Measurements from ENCODE around the gene DGKD. TPM values are rescaled to one million over a fixed set of nuclear protein-coding genes. Genes with fewer than 3 reads are reported as not detected.

Gene DGKD
- polyA plus RNA-seq, 3 donors = 30.3 to 31.1 (median 30.4) TPM

DNA sequence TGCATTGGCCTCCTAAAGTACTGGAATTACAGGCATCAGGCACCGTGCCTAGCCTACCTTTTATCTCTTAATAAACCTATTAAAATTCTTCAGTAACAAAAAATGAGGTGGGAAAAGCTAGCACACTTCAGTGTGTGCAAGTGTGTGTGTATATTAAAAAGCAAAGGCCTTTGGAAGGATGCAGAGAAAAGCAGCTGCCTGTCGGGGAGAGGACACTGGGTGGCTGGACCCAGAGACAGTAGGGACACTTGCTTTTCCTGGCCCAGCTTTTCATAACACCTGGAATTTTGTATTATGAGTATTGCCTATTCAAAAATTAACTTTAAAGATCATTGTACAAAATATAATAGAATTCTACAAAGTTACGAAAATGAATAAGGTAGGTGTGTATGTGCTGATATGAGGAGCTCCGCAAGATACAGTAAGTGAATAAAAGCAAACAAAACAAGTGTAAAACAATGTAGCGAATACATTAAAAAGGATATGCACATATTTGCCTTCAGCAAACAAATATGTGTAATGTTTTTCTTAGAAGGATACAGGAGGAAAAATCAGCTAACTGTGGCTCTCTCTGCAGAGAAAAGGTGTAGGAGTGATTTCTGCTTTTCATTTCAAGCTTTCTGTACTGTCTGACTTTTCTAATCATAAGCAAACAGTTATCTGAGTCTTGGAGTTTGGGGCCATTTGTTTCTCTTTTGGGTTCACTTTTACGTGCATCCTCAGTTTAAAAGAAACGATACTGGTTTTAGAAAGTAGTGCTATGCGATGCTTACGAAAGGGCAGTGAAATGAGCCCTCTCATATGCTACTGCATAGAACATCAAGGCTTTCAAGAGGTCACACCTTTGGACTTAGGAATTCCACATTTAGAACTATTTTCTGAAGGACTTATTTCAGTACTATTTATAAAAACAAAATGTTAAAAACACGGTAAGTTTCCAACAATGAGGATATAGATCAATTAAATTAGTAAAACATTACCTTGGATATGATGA lies 141.5 kb downstream of the DGKD start:
- no peak for DNase-seq (ENCODE audit: extremely low read depth in 1 of 11, low read depth in 9 of 11, low spot score in 4 of 11)

DNA sequence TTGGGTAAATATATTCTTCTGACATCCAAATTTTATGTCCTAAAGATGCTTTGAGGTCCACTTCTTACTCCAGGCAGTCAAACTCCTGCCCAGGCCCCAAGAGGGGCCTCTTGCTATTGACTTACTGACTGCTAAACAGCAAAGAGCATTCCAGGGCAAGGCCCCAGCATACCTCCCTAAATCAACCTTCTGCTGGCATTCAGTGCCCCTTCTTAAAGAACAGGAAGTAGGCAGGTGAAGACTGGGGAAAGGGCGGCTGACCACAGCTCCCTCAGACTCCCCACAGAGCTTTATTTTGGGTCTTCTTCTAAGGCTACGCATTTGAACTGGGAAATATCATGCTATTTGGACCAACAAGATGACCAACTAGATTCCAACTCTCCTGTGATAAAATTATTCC lies 143.4 kb downstream of the DGKD start:
- no peak for DNase-seq (ENCODE audit: extremely low read depth in 1 of 11, low read depth in 9 of 11, low spot score in 4 of 11)

DNA sequence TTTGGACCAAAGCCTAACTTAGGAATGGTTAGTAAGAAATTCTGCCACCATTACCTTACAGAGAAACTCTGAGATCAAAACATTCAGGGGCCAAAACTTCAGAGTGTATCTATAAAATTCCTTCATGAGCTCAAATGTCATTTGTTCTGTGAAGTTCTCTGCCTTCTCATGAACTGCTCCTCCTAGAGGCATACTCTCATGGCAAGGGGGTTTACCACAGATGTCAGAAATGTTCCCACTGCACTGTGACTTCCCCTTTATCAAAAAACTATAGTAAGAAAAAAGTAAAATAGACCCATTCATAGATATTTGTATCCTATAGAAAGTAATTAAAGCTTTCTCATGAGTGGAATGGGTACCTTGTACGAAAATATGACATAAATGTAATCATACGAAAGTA lies 143.8 kb downstream of the DGKD start:
- DNase-seq (ENCODE audit: extremely low read depth in 1 of 11, low read depth in 9 of 11, low spot score in 4 of 11) = no peak

DNA sequence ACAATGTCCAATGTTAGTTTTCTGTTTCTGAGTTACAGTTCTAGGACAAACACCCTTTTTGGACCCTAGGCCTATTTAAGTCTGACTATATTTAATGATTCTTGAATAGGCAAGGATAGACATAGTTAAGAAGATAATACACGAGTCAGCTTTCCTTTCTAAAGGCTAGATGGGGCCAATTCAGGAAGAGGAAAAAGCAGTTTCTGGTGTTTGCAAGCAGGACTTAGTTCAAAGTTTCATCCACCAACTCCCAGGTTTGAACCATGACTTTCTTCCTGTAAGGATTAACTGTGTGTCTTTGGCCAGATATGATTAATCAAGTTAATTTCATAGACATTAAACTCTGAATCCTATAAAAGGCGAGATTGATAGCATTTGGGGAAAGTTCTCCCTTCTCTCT lies 145.6 kb downstream of the DGKD start:
- no peak for DNase-seq (ENCODE audit: extremely low read depth in 1 of 11, low read depth in 9 of 11, low spot score in 4 of 11)

DNA sequence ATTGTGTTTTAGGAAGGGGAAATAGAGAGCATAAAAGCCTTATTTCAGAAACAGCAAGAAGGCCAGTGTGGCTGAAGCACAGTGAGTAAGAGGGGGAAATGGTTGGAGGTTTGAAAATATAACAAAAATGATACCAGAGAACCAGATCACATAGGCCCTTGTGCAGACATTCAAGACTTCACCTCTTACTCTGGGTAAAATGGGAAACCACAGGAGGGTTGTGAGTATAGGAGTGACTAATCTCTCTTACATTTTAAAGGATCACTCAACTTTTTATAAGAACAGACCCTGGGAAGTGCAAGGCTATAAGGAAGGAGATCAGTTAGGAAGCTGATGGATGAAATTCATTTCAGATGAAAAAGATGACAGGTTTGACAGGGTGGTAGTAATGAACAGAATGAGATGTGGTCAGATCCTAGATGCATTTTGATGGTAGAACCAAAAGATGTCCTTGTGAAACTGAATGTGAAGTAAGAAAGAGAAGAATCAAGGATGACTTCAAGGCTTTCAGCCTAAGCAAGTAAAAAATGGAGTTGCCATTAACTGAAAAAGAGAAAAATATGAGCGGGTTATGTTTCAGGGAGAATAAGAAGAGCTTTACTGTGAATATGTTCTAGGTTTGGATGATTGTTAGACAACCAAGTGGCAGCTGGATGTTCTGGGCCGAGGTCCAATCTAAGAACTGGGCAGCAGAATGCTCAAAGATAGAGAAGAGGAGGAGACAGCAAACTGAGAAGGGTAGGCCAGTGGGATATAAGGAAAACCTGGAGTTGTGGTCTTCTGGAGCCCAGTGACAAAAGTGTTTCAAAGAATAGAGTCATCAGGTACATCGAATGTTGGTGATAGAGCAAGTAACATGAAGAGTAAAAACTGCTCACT lies 147.1 kb downstream of the DGKD start:
- no peak for DNase-seq (ENCODE audit: extremely low read depth in 1 of 11, low read depth in 9 of 11, low spot score in 4 of 11)

DNA sequence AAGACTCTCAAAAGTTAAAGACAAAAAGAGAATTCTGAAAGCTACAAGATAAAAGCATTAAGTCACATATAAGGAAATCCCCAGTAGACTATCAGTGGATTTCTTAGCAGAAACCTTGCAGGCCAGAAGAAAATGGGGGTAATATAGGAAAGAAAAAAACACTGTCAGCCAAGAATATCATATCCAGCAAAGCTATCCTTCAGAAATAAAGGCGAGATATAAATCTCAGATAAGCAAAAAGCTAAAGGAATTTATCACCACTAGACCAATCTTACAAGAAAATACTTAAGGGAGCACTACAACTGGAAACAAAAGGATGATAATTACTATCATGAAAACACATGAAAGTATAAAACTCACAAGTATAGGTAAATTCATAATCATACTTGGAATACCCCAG lies 149.2 kb downstream of the DGKD start:
- no peak for DNase-seq (ENCODE audit: extremely low read depth in 1 of 11, low read depth in 9 of 11, low spot score in 4 of 11)

DNA sequence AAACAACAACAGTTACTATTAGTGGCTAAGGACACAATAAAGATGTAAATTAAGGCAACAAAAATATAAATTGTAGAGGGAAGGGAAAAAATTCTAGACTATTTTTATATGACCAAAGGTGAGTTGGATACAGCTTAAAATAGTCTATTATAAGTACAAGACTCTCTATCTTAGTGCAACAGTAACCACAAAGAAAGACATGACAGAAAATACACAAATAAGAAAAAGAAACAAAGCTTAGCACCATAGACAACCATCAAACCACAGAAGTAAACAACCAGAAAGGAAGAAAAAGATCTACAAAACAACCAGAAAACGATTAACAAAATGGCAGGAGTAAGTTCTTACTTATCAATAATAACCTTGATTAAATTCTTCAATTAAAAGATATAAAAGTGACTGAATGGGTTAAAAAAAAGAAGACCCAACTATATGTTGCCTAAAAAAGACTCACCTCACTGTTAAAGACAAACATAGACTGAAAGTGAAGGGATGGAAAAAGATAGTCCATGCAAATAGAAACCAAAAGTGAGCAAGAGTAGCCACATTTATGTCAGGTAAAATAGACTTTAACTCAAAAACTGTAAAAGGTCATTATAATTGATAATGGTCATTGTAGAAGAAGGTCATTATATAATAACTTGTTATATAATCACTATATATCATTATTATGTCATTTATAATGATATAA lies 149.8 kb downstream of the DGKD start:
- no peak for DNase-seq (ENCODE audit: extremely low read depth in 1 of 11, low read depth in 9 of 11, low spot score in 4 of 11)

DNA sequence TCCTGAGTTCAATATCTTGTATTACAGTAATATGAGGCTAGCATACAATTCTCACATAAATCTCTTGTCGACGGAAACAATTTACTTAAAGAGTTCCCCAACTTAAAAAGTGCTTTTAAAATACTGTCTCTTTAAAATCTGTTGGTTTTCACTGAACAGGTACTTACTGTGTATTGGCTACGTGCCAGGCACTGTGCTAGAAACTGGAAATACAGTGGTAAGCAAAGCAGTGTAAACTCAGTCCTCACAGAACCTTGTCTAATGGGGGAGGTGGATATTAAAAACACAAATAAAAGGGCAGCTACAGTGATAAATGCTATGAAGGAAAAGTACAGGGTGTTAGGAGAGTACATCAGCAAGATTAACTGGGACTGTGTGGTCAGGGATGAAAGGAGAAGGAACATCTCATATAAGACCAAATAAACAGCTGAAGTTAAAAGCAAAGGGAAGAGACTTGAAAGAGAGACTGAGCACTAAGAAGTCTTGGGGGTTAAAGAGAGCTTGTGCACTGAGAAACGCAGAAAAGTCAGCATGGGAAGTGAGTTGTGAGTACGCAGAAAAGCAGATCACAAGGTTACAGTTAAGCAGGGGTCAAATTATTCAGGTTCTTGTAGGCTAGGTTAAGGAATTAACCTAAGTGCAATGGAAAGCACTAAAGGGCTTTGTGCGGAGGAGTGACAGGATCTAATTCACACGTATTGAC lies 159.8 kb downstream of the DGKD start:
- peak in 5 of 11 donors; percentile 2 to 14 (median 7) for DNase-seq (ENCODE audit: extremely low read depth in 1 of 11, low read depth in 9 of 11, low spot score in 4 of 11)

DNA sequence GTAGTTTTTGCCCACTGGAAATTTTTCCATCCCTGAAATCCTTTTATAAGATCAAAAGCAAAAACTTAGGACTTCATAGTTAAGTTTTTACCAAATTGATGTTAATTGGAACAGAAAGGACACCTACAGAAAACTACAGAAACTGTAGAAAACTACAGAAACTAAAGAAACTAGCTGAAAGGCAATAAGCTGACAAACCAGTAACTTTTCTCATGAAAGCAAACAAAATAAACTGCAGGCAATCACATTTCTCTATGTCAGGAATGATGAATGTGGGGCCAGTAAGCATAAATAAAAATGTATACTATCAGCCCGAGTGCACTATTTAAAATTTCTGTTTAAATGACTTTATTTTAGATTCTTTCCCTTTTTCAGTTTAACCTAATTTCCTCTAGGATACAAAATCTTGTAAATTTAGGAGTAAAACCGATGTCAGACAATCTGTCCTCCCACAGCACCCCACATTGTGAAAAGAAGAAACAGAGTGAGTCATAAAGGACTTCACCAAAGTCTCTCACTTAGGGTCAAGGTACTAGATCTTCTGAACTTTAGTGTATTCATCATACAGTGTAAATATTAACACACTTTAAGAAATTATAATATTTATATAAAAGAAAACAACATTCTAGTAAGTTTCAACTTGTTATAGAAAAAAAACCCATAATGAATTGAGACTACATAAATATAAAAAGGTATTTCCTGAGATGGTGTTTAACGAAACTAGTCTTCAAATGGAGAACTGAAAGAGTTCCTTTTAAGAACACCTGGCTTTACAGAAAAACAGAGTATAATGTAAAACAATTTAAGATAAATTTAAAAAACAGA lies 165.7 kb downstream of the DGKD start:
- no peak for DNase-seq (ENCODE audit: extremely low read depth in 1 of 11, low read depth in 9 of 11, low spot score in 4 of 11)

Other genes with a start within 250 kb of the DGKD start
- 10 to 100 TPM; 21.8 to 23.4 (median 22.9) TPM for gene ATG16L1, start 102.8 kb upstream of the DGKD start, polyA plus RNA-seq (ENCODE audit: insufficient read length in 3 of 3)
- gene SAG, start 46.7 kb upstream of the DGKD start, polyA plus RNA-seq (ENCODE audit: insufficient read length in 3 of 3) = under 1 TPM; 0.05 to 0.32 (median 0.09) TPM
- gene USP40, start 212.3 kb downstream of the DGKD start, polyA plus RNA-seq (ENCODE audit: insufficient read length in 3 of 3) = 10 to 100 TPM; 45.9 to 64.2 (median 48.7) TPM

All from renal cortex interstitium (tissue), 11 donors.